Spleen (tissue), 7 donors: ENCODE data around the gene NIPA2.

Experiments
- POLR2A ChIP-seq, 3 donors: fragments of 450-650 bp; IDR thresholded peaks; one replicate each; pipeline ENCODE4 v1.5.1; 2017; ENCODE audit warnings: antibody characterized with exemption in 3 of 3, mild to moderate bottlenecking in 1 of 3
- TF ChIP-seq, protein P1 (sequence below), 11 experiments: fragments of 200-600 bp in 7 of 11; fragments of 450-650 bp in 4 of 11; sonication (generic) in 4 of 11; IDR thresholded peaks in 8 of 11; conservative IDR thresholded peaks in 3 of 11; 1 replicate in 7 of 11; 2 replicates in 4 of 11; pipeline versions ENCODE4 v1.4.0 to v1.8.0; 2016 to 2021; ENCODE audit warnings: antibody characterized with exemption in 11 of 11, inconsistent platforms in 4 of 11, mild to moderate bottlenecking in 1 of 11
- donor health status: DM: no; HTN: no; CAD: no; lungs with moderate emphysema.
- donor health status: DM: no; HTN: no; CAD: no.
- donor health status: DM: no; HTN: no; CAD: no.

DNA sequence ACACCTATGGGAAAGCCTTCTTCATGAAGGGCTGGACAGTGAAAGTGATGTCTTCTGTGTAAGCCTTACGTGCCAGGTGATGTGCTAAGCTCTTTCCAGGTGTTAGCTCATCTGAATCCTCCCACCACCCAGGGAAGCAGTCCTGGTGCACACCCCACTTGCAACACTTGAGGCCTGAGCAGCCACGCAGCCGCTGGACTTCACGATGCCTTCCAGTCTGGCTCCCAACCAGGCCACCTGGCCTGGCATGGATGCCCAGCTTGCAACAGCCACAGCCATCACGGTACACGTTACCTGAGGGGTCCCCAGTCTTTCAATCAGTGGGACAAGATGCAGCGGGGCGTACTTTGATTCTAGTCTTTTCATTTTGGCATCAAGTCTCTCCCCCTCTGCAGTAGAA, 35.8 kb downstream of the NIPA2 start:
- TF ChIP-seq, protein P1, sequence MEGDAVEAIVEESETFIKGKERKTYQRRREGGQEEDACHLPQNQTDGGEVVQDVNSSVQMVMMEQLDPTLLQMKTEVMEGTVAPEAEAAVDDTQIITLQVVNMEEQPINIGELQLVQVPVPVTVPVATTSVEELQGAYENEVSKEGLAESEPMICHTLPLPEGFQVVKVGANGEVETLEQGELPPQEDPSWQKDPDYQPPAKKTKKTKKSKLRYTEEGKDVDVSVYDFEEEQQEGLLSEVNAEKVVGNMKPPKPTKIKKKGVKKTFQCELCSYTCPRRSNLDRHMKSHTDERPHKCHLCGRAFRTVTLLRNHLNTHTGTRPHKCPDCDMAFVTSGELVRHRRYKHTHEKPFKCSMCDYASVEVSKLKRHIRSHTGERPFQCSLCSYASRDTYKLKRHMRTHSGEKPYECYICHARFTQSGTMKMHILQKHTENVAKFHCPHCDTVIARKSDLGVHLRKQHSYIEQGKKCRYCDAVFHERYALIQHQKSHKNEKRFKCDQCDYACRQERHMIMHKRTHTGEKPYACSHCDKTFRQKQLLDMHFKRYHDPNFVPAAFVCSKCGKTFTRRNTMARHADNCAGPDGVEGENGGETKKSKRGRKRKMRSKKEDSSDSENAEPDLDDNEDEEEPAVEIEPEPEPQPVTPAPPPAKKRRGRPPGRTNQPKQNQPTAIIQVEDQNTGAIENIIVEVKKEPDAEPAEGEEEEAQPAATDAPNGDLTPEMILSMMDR (IDR thresholded peaks at IDR 0.05 in 8 of 11, conservative IDR thresholded peaks at IDR 0.05 in 3 of 11), result no peak
- TF ChIP-seq POLR2A (IDR thresholded peaks at IDR 0.05), result no peak
